ENCODE results near the gene NEIL1. TPM values are rescaled to one million over a fixed set of nuclear protein-coding genes. Genes with fewer than 3 reads are reported as not detected.
A peak's percentile ranks its signal among the peaks of the same experiment; 100 is the strongest.

NEIL1 gene
- total and polyA plus RNA-seq, 12 donors: 4.1 to 41.6 (median 8.1) TPM

DNA sequence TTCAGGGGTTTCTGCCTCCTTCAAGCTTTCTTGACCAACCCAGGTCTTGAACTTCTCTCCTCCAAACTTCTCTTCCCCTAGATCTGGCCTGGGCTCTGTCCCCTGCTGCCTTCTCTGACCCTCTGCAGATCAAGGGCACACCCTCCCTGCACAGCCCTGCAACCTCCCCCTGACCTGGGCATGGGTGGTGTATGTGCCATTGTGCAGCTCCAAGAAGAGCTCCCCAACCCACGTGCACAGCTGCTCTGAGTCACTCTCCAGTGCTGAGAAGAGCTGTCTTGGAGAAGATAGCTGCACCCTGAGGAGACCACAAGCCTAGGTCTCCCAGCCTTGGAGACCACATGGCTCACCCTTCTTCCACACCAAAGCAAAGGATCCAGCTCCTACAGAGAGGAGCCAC, 13.6 kb downstream of the NEIL1 start:
- H3K4me1 ChIP-seq: no peaks in the 10 kb centered on the region
- no peak overlapping the region for H3K4me3 ChIP-seq
- peaks cover 0 to 100% (median 73%) of the 10 kb centered on the region in 9 donors for H3K36me3 ChIP-seq
- no peaks in the 10 kb centered on the region for H3K27me3 ChIP-seq
- 74 to 76% methylated on average over 1 of the region's 1 CpG for WGBS, 2 donors
- DNase-seq: no peak
- H3K9me3 ChIP-seq: no peaks in the 10 kb centered on the region
- no peak for ATAC-seq
- H3K27ac ChIP-seq: no peak overlapping the region
- TF ChIP-seq, protein P1, sequence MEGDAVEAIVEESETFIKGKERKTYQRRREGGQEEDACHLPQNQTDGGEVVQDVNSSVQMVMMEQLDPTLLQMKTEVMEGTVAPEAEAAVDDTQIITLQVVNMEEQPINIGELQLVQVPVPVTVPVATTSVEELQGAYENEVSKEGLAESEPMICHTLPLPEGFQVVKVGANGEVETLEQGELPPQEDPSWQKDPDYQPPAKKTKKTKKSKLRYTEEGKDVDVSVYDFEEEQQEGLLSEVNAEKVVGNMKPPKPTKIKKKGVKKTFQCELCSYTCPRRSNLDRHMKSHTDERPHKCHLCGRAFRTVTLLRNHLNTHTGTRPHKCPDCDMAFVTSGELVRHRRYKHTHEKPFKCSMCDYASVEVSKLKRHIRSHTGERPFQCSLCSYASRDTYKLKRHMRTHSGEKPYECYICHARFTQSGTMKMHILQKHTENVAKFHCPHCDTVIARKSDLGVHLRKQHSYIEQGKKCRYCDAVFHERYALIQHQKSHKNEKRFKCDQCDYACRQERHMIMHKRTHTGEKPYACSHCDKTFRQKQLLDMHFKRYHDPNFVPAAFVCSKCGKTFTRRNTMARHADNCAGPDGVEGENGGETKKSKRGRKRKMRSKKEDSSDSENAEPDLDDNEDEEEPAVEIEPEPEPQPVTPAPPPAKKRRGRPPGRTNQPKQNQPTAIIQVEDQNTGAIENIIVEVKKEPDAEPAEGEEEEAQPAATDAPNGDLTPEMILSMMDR (IDR thresholded peaks at IDR 0.05): no peak
- intact Hi-C loops (cut with DNase I): loop anchor here in 1 of 10 donors (10.0 kb wide), 1 partner anchor 264 kb away; the partner anchor contains the start of gene SNUPN

DNA sequence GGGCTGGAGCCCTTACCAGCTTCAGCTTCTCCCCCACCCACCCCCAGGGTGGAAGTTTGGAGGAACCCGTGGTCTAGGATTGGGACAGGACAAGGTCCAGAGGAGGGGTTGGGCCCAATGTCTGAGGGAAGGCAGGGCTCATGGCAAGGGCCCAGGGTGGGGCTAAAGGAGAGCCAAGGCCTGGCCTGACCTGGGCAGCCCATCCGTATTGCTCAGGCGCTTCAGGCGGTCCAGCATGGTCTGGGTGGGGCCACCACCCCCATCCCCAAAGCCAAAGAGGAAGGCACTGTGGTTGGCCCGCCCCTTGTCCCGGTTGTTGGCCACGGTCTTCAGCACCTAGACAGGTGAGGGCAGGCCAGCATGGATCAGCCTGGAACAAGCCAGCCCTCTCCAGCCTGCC, 14.0 kb downstream of the NEIL1 start:
- H3K4me3 ChIP-seq: no peak overlapping the region
- 93 to 94% methylated on average over 7 of the region's 7 CpGs for WGBS, 2 donors
- intact Hi-C loops (cut with DNase I): loop anchor here in 1 of 10 donors (10.0 kb wide), 1 partner anchor 264 kb away; the partner anchor contains the start of gene SNUPN
- H3K27ac ChIP-seq: no peak overlapping the region
- H3K36me3 ChIP-seq: peaks cover 0 to 100% (median 72%) of the 10 kb centered on the region in 9 donors
- H3K27me3 ChIP-seq: no peaks in the 10 kb centered on the region
- no peaks in the 10 kb centered on the region for H3K4me1 ChIP-seq
- DNase-seq (no peak), ATAC-seq (peak in 2 of 8 donors; percentile 6 to 7)
- H3K9me3 ChIP-seq: no peaks in the 10 kb centered on the region
- TF ChIP-seq, protein P1 (IDR thresholded peaks at IDR 0.05): no peak

DNA sequence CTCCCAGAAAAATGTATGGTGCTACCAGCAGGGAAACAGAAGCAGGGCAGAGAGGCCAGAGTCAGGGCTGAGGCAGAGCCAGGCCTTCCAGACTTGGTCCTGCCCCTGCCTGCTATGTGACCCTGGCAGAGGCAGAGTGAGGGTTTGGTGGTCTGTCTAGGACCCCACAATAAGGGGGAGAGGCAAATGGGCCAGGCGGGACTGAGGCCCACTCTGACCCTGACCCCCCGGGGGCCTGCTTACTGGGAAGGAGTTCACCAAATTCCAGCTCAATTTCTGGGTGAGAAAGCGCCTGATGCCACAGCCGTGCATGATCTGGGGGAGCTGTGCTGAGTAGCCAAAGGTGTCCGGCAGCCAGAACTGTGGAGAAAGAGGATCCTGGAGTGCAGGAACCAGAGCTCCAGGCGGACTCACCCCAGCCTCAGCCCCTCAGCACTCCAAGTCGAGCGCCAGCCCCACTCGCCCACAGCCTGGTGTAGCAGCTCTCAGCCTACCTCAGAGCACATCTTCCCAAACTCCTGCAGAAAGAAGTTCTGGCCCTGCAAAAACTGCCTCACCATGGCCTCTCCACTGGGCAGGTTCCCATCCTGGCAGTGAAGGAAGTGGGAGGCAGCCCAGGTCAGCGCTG, 14.6 kb downstream of the NEIL1 start:
- Histone ChIP-seq H3K4me1 (no peaks in the 10 kb centered on the region), H3K4me3 (no peak overlapping the region), H3K36me3 (peaks cover 0 to 100% (median 69%) of the 10 kb centered on the region in 9 donors), H3K27ac (no peak overlapping the region), H3K27me3 (no peaks in the 10 kb centered on the region), H3K9me3 (no peaks in the 10 kb centered on the region)
- intact Hi-C loops (cut with DNase I): loop anchor here in 1 of 10 donors (10.0 kb wide), 1 partner anchor 263 kb away; the partner anchor contains the start of gene SNUPN
- DNase-seq (no peak), ATAC-seq (no peak)
- TF ChIP-seq, protein P1 (IDR thresholded peaks at IDR 0.05): no peak
- 95 to 96% methylated on average over 10 of the region's 10 CpGs for WGBS, 2 donors

DNA sequence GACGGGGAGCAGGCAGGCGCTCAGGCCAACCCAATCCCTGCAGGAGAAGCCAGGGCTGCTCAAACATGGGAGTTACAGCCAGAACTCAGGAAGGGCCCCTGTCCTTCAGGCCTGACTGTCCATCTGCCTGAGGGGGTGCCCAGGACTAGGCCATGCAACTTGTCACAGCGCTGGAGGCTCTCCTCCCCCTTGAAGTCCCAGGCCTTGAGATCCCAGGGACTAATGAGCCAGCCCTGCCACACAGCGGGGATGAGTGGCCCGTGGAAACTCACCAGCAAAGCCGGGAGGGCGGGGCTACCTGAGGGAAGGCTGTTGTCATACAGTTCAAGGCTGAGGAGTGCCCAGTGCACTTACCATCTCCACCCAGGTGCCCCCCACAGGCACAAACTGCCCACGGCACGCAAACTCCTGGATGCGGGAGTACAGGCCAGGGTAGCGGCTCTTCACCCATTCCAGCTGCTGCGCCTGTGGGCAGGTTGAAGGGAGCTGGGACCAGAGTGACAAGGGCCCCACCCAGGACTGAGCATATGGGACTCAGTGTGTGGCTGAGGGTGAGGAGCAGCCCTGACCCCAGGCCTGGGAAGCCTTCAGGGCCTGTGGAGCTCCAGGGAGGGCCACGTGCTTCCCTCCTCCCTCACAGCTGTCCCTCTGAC, 15.3 kb downstream of the NEIL1 start:
- TF ChIP-seq, protein P1 (IDR thresholded peaks at IDR 0.05): no peak
- WGBS, 2 donors: 91 to 92% methylated on average over 13 of the region's 13 CpGs
- intact Hi-C loops (cut with DNase I): loop anchor here in 1 of 10 donors (10.0 kb wide), 1 partner anchor 263 kb away; the partner anchor contains the start of gene SNUPN
- no peaks in the 10 kb centered on the region for H3K27me3 ChIP-seq
- no peak overlapping the region for H3K27ac ChIP-seq
- peaks cover 0 to 5% (median 3%) of the 10 kb centered on the region in 9 donors for H3K4me1 ChIP-seq
- no peak for DNase-seq
- H3K4me3 ChIP-seq: no peak overlapping the region
- H3K36me3 ChIP-seq: peaks cover 0 to 100% (median 74%) of the 10 kb centered on the region in 9 donors
- ATAC-seq: peak in 1 of 8 donors; percentile 4
- H3K9me3 ChIP-seq: no peaks in the 10 kb centered on the region

All from heart right ventricle (tissue), 16 donors.